ENCODE measurements around the gene ANKRD10.

ANKRD10 gene

DNA sequence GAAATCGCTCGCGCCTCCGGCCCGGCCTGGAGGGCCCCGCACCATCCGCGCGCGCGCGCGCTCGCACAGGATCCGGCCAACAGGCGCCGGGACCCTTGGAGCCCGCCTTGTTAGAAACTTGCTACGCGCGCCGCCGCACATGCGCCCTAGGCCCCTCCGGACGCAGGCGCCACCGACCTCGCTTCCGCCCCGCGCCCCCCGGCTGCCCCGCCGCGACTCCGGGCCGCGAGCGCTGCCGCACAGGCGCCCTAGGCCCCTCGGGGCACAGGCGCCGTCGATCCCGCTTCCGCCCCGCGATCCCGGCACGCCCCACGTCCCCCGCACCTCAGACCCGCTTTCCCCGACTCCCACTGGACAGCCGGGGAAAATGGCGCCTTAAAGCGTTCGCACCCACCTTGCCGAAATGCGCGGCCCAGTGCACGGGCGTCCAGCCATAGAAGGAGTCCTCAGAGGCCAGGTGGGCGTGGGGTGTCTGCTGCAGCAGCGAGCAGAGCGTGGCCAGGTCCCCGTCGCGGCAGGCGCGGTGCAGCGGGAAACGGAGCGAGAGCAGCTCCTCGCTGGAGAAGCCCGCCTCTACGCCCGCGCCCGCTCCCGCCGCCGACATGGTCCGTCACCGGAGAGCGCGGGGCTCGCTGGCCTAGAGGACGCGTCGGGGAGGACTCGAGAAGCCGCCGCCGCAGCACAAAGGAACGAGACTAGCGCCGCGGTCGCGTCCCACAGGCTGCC, 375 bp downstream of the ANKRD10 start:
- DNase-seq, result peak; percentile 83

DNA sequence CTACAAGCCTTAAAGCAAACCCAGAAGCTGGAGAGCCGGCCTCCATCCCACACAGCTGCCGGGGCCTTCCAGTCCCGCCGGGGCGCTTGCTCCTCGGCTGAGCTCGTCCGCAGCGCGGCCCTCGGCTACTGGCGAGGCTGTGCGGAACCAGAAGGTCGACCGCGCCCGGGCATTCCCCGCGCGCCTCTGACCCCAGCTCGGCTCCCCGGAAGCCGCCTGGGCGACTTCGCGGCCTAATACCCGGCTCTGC, 863 bp downstream of the ANKRD10 start:
- DNase-seq, result no peak

GRCh38 chr13:110913322-110914080, 1.4 kb downstream of the ANKRD10 start:
- no peak for DNase-seq

DNA sequence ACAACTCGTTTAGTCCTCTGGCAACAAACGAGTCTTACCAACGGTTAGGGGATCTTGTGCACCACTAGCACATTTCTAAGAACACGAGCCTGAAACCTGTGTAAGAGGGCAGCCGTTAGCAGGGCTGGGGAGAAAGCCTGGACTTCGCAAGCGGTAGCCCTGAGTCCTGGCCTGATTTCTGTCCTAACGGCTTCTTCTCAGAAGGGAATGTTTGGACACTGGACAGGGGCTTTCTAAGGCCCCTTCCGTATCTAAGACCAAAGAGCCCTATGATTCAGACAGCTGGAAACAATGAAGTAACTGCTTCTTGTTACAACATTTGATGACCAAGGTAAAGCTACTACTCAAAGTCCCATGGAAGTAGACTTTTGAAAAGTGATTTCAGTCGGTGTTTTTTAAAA, 2.2 kb downstream of the ANKRD10 start:
- no peak for DNase-seq

DNA sequence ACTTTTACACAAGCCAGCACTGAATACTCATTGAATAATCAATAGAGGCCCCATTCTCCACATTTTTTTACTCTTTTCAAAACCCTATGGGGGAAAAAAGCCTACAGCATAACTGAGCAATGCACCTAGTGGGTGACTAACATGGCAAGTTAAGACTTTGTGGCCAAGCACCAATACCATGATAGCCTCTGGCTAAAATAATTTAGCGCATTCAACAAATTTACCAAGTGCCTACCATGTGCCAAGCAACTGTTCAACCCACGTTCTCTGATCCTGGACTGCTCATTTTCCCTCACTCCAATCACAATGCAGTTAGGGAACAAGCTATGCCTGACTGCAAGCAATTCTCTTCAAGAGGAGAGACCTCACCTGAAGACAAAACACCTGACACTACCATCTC, 3.0 kb downstream of the ANKRD10 start:
- peak; percentile 79 for DNase-seq

- no peak for DNase-seq
Measured at GRCh38 chr13:110910013-110910890, 4.6 kb downstream of the ANKRD10 start.

GRCh38 chr13:110907951-110908898, 6.6 kb downstream of the ANKRD10 start:
- DNase-seq, result no peak

DNA sequence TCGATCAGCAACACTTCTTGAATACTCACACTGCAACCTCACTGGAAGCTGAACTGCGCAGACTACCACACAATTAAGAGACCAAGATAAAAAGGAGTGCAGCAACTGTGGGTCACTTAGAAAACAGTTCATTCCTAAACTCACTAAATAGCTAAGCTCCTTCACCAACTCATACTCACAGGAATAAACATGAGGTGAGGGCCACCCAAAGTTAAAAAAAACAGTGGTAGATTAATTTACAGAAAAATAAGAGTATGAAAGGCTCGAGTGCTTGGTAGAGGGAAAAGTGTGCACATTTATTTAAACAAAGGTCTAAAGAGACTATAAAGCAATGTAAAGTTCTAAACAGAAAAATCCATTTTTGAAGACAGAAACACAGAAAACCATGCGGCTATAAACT, 7.6 kb downstream of the ANKRD10 start:
- no peak for DNase-seq

- no peak for DNase-seq
Measured at GRCh38 chr13:110904748-110905147, 10.1 kb downstream of the ANKRD10 start.

DNA sequence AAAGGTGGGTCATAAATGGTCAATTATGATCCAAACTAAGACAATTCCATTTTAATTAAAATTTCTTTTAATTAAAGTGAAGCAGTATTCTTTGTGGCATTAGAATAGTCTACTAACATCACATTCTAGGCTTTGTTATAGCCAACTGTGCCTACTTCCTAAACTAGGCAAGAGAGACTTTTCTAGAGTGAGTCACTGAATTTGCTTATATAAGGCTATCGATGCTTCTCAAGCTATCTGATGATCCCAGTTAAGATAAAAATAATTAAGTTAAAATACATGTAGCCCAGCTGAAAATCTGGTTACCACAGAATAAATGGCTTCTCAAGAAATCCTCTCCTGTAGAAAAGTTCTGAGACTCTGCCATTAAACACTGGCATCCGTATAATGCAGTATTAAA, 12.5 kb downstream of the ANKRD10 start:
- no peak for DNase-seq

GRCh38 chr13:110897521-110897920, 17.3 kb downstream of the ANKRD10 start:
- no peak for DNase-seq

DNA sequence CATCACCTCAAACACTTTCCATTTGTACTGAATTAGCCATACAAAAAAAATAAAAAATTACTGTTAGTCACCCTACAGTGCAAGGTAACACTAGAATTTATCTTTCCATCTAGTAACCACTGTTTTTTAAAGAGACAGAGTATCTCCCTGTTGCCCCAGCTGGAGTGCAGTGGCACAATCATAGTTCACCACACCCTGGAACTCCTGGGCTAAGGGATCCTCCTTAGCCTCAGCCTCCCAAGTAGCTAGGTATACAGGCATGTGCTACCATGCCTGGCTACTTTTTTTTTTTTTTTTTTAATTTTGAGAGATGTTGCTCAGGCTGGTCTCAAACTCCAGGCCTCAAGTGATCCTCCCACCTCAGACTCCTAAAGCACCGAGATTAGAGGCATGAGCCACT, 17.9 kb downstream of the ANKRD10 start:
- no peak for DNase-seq

DNA sequence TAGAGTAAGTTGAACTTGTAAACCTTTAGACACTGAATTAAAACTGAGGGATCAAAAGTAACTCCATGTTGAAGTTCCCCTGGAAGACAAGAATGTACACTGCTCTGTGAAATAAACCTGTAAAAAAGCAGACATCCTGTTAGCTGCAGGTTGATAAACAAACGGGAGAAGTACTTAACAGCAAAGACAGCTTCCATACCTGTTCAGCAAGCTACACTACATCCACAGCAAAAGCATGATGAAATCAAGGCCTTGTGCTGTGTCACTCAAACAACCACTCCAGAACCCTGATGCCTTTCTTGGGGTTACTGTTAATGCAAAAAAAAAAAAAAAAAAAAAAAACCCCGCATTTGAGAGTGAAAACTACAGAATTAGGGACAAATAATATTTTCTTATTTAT, 20.8 kb downstream of the ANKRD10 start:
- no peak for DNase-seq

GRCh38 chr13:110893571-110893970, 21.3 kb downstream of the ANKRD10 start:
- DNase-seq, result no peak

DNA sequence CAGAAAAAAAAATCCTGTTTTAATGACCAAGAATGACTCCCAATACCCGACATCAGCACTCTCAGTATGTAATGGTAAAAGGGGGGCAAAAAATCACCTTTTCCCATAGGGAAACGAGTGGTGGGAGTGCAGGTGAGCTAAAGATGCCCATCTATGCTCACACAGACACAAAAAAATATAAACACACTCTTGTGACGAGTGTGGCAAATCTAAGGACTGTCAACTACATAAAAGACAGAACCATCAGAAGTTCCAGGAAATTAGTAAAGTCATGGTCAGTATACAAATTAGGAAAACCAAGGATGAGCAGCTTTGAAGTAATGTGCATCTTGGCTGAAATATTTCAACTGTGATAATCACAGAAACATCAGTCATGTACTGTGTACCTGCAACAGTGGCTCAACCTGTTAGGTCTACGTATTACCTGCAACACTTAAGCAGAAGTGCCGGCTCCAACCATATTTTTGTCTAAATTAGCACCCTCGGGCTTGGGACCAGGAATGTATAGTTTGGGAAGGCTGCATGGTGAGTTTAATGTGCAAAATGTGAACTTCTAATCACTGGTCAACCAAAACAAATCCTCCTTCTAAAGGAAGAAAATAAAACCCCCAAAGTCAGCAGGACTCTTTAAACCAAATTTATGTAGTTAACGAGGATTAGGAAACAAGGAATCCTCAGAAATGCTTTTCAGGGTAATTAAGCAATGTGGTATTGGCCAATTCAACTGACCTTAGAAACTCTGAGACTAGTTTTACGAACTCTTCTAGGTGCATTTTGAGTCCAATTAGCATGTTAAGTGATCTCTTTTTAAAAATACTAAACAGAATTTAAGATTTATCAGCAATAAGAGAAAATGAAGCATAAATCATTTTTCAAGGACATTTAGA, 24.3 kb downstream of the ANKRD10 start:
- DNase-seq, result no peak

GRCh38 chr13:110888390-110888789, 26.5 kb downstream of the ANKRD10 start:
- DNase-seq, result no peak

- DNase-seq, result no peak
Measured at GRCh38 chr13:110887597-110888333, 27.1 kb downstream of the ANKRD10 start.

DNA sequence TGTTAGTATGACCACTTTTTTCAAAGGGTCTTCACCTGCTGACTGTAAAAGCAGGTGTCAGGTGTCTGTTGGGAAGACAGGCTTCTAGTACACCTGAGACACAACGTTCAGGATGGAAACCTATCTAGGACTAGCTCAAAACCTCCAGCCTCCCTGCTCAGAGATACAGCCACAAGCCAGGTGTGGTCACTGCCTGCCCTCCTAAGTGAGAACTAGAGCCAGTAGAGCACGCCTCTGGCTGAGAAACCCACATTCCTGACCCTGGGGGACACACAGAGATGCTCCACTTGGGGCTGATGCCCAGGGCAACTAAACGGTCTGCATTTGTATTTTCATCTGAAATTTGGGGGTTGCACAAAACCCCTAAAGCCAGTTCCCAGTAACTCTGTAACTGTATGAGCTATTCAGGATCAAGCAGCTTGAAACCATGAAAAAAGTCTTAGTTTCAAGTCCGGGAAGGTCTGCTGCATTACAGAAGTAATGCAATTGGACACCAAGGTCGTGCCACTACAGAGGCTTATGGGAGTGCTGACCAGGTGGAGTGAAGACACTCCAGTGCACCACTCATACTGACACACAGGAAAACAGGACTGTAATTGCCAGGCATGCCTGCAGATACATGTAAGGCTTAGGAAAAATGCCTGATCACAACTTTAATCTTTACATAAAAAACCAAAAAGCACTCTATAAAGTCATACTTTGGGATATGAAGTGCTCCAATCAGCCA, 27.8 kb downstream of the ANKRD10 start:
- DNase-seq, result no peak

DNA sequence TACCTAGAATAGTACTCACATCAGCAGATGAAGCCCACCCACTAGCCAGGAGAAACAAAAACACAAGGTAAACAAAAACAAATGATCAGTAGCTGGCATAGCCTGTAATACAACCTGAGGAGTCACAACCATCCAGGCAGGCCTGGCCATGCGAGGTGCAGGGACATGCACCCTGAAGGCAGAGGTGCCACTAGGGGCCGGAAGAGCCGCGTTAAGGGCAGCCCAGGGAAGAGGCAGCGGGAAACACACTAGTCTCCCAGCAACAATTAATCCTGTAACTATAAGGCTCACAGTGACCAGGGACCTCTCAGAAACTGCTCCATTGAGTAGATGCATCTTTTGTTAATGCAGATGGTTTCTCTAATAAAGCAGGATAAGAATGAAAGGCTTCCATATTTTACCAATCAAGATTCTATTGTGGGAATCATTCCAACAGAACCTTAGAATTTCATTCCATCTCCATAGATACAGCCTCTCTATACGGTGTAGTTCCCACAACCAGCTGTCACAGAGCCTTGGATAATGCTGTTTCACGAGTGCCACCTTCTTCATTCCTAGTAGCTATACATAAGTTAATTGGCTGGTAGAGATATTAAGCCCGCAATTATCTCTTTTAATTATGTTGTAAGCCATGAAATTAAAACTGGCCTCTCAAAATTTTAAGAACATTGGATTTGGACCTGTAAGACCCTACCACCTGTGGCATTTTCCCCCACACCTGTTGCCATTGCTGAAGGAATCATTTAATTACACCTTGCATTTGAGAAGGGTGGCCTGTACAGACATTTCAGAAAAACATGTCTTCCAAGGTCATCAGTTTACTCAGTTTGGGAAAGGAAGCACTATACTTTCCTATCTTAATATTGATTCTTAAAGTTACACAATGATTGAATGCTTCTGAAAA, 28.7 kb downstream of the ANKRD10 start:
- DNase-seq, result no peak

Data from DMS79 (cell line).